HepG2 (cell line): ENCODE results near the gene RNF114. TPM values are rescaled to one million over a fixed set of nuclear protein-coding genes. Genes with fewer than 3 reads are reported as not detected.

ENCODE experiments used
- AGO2 ChIP-seq: fragments of 200-400 bp; formaldehyde crosslinking; optimal IDR thresholded peaks from 2 replicates; pipeline ENCODE3; 2017; ENCODE audit warnings: mild to moderate bottlenecking, low read depth, low read length, moderate library complexity
- CREB1 ChIP-seq, 2 experiments: fragments of 450-650 bp in 1 of 2; IDR thresholded peaks; 2 replicates each; pipeline ENCODE4 v1.6.1; 2016 to 2017; ENCODE audit warnings: control low read depth in 1 of 2, mild to moderate bottlenecking in 1 of 2, missing compliant biosample characterization in 1 of 2, missing genetic modification characterization in 1 of 2
- FOXO1 ChIP-seq: sonication (generic); formaldehyde crosslinking; IDR thresholded peaks from 2 replicates; pipeline ENCODE4 v1.4.0; 2020; ENCODE audit warnings: missing genetic modification reagents
- HOXA5 ChIP-seq: sonication (generic); formaldehyde crosslinking; IDR thresholded peaks from 2 replicates; pipeline ENCODE4 v1.4.0; 2020; ENCODE audit warnings: missing genetic modification reagents
- ISL2 ChIP-seq: sonication (generic); formaldehyde crosslinking; IDR thresholded peaks from 2 replicates; pipeline ENCODE4 v1.5.0; 2020; ENCODE audit warnings: missing genetic modification reagents
- KAT2B ChIP-seq: fragments of 150-350 bp; IDR thresholded peaks from 2 replicates; pipeline ENCODE4 v1.6.1; 2014; ENCODE audit warnings: low read depth, low read length, borderline replicate concordance
- MTA3 ChIP-seq: sonication (generic); formaldehyde crosslinking; IDR thresholded peaks from 2 replicates; pipeline ENCODE4 v1.4.0; 2020; ENCODE audit warnings: missing genetic modification reagents
- NFATC3 ChIP-seq: sonication (generic); formaldehyde crosslinking; IDR thresholded peaks from 2 replicates; pipeline ENCODE4 v1.5.1; 2020; ENCODE audit warnings: mild to moderate bottlenecking, missing genetic modification reagents
- PAWR ChIP-seq: sonication (generic); formaldehyde crosslinking; IDR thresholded peaks from 2 replicates; pipeline ENCODE4 v1.4.0; 2020; ENCODE audit warnings: missing genetic modification reagents, mild to moderate bottlenecking, borderline replicate concordance
- SAP130 ChIP-seq: IDR thresholded peaks from 2 replicates; pipeline ENCODE4 v1.6.1; 2016; ENCODE audit warnings: low read depth
- YEATS4 ChIP-seq: sonication (generic); formaldehyde crosslinking; IDR thresholded peaks from 2 replicates; pipeline ENCODE4 v1.4.0; 2020; ENCODE audit warnings: missing genetic modification reagents, borderline replicate concordance
- ZMYM4 ChIP-seq: sonication (generic); formaldehyde crosslinking; IDR thresholded peaks from 2 replicates; pipeline ENCODE4 v1.8.1; 2023; ENCODE audit warnings: mild to moderate bottlenecking, missing genetic modification reagents
- ZNF136 ChIP-seq: sonication (generic); formaldehyde crosslinking; IDR thresholded peaks from 2 replicates; pipeline ENCODE4 v1.8.1; 2022; ENCODE audit warnings: low read depth, mild to moderate bottlenecking, moderate library complexity, missing genetic modification reagents
- ZNF567 ChIP-seq: sonication (generic); formaldehyde crosslinking; IDR thresholded peaks from 2 replicates; pipeline ENCODE4 v1.8.1; 2023; ENCODE audit warnings: mild to moderate bottlenecking, missing genetic modification reagents, borderline replicate concordance
- ZNF713 ChIP-seq: sonication (generic); formaldehyde crosslinking; IDR thresholded peaks from 2 replicates; pipeline ENCODE4 v1.4.0; 2020; ENCODE audit warnings: mild to moderate bottlenecking, missing genetic modification reagents
- ZNF773 ChIP-seq: sonication (generic); formaldehyde crosslinking; IDR thresholded peaks from 2 replicates; pipeline ENCODE4 v1.4.0; 2020; ENCODE audit warnings: missing genetic modification reagents, borderline replicate concordance
- ZSCAN25 ChIP-seq: sonication (generic); formaldehyde crosslinking; IDR thresholded peaks from 2 replicates; pipeline ENCODE4 v1.8.0; 2022; ENCODE audit warnings: mild to moderate bottlenecking, missing genetic modification reagents
- polyA plus RNA-seq, 8 experiments: library from polyadenylated mRNA; depleted of rRNA in 3 of 8; stranded (reverse) in 7 of 8; unstranded in 1 of 8; fragments of >200 nt; fragmentation: Illumina TruSeq in 4 of 8; extraction: Trizol in 4 of 8; gene quantifications; 2 replicates each; pipeline versions ENCODE4 v1.2.1 to v1.2.3, GENCODE V29; 2011 to 2016; ENCODE audit warnings: low read depth in 4 of 8, missing spikeins in 1 of 8, mixed read lengths in 1 of 8; ENCODE audit not compliant: insufficient read depth in 1 of 8
- total RNA-seq, 5 experiments: library from RNA; depleted of rRNA; stranded (reverse); fragments of >200 nt; fragmentation: Illumina TruSeq; extraction: Trizol; gene quantifications; 2 replicates each; pipeline ENCODE4 v1.2.3, GENCODE V29; 2016; ENCODE audit warnings: low read depth in 1 of 5
- TF ChIP-seq, protein P1 (sequence below): sonication (generic); formaldehyde crosslinking; IDR thresholded peaks from 2 replicates; pipeline ENCODE4 v1.9.0; 2021; ENCODE audit warnings: missing genetic modification reagents, mild to moderate bottlenecking, borderline replicate concordance
- TF ChIP-seq, protein P2 (sequence below): sonication (generic); formaldehyde crosslinking; IDR thresholded peaks from 2 replicates; pipeline ENCODE4 v1.4.0; 2020; ENCODE audit warnings: missing genetic modification reagents, borderline replicate concordance
- TF ChIP-seq, protein P3 (sequence below): sonication (generic); formaldehyde crosslinking; IDR thresholded peaks from 2 replicates; pipeline ENCODE4 v1.5.1; 2020; ENCODE audit warnings: mild to moderate bottlenecking, missing genetic modification reagents, borderline replicate concordance
- TF ChIP-seq, protein P4 (sequence below): sonication (generic); formaldehyde crosslinking; IDR thresholded peaks from 2 replicates; pipeline ENCODE4 v1.4.0; 2020; ENCODE audit warnings: missing genetic modification reagents

The RNF114 gene
- total and polyA plus RNA-seq, 2 of the 13 experiments (the other 11 are each of a cell fraction or from before 2014, with no cell fraction given) = 119 to 126 TPM

DNA sequence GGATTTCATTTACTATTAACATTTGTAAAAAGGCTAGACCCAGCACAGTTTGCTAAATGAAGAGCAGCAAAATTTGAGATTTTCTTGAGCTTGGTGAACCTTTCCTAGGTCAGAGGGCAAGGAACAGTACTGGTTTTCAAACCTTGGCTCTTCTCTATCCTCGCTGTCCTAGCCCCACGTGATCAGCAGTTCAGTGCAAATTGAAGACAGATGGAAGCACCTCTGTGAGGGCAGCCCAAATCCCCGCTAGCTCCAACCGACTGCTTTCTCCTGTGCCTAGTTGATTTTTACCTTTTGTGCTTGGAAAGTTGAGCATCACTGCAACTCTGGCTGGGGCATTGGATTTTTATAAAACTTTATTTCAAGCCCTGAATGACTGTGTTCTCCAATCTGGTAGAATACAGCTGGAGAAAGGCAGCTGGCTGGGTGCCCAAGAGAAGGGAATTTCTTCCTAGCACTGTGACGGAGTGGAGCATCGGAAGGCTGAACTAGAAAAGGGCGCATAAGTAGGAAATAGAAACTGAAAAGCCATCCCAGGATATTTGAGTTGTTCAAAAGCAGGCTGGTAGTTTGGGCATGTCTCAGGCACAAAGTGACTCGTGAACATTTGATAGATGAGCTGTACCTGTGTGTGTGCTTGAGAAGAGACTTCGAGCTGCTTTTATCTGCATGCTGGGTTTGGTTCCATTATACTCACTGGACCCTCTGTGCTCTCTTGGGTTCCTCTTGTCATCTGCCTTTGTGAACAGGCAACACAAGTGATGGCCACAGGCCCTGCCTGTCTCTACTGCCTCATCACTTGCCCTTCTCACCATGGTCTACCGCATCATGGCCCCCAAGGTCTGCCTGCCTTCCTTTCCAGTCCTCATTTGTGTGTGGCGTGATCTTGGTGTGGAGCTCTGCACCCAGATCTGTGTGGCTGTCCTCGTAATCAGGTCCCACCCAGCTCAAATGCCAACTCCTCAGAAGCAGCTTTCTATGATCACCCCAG lies 2.3 kb downstream of the RNF114 start (continued):
- no peak for TF ChIP-seq ZNF136 (CRISPR knock-in tag)
- TF ChIP-seq HOXA5 (CRISPR knock-in tag) = no peak
- no peak for TF ChIP-seq FOXO1
- TF ChIP-seq PAWR (CRISPR knock-in tag) = no peak
- TF ChIP-seq, protein P1, sequence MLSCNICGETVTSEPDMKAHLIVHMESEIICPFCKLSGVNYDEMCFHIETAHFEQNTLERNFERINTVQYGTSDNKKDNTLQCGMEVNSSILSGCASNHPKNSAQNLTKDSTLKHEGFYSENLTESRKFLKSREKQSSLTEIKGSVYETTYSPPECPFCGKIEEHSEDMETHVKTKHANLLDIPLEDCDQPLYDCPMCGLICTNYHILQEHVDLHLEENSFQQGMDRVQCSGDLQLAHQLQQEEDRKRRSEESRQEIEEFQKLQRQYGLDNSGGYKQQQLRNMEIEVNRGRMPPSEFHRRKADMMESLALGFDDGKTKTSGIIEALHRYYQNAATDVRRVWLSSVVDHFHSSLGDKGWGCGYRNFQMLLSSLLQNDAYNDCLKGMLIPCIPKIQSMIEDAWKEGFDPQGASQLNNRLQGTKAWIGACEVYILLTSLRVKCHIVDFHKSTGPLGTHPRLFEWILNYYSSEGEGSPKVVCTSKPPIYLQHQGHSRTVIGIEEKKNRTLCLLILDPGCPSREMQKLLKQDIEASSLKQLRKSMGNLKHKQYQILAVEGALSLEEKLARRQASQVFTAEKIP = no peak
- TF ChIP-seq ZNF773 (CRISPR knock-in tag) = no peak
- TF ChIP-seq ZNF567 (CRISPR knock-in tag) = no peak
- TF ChIP-seq, protein P2, sequence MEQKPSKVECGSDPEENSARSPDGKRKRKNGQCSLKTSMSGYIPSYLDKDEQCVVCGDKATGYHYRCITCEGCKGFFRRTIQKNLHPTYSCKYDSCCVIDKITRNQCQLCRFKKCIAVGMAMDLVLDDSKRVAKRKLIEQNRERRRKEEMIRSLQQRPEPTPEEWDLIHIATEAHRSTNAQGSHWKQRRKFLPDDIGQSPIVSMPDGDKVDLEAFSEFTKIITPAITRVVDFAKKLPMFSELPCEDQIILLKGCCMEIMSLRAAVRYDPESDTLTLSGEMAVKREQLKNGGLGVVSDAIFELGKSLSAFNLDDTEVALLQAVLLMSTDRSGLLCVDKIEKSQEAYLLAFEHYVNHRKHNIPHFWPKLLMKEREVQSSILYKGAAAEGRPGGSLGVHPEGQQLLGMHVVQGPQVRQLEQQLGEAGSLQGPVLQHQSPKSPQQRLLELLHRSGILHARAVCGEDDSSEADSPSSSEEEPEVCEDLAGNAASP = no peak
- no peak for TF ChIP-seq ZMYM4 (CRISPR knock-in tag)
- TF ChIP-seq KAT2B = no peak
- no peak for TF ChIP-seq ISL2 (CRISPR knock-in tag)
- TF ChIP-seq CREB1 (IDR thresholded peaks at IDR 0.05) = no peak
- TF ChIP-seq CREB1 (CRISPR knock-in tag; IDR thresholded peaks at IDR 0.05) = no peak
- TF ChIP-seq ZNF713 (CRISPR knock-in tag) = no peak
- no peak for TF ChIP-seq SAP130 (CRISPR knock-in tag)
- TF ChIP-seq, protein P3, sequence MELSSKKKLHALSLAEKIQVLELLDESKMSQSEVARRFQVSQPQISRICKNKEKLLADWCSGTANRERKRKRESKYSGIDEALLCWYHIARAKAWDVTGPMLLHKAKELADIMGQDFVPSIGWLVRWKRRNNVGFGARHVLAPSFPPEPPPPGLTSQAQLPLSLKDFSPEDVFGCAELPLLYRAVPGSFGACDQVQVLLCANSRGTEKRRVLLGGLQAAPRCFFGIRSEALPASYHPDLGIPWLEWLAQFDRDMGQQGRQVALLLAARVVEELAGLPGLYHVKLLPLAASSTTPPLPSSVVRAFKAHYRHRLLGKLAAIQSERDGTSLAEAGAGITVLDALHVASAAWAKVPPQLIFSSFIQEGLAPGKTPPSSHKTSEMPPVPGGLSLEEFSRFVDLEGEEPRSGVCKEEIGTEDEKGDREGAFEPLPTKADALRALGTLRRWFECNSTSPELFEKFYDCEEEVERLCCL (CRISPR knock-in tag) = 0 out of 2 replicates have a peak, but pooled peaks have one; percentile 18
- TF ChIP-seq MTA3 = no peak
- TF ChIP-seq, protein P4, sequence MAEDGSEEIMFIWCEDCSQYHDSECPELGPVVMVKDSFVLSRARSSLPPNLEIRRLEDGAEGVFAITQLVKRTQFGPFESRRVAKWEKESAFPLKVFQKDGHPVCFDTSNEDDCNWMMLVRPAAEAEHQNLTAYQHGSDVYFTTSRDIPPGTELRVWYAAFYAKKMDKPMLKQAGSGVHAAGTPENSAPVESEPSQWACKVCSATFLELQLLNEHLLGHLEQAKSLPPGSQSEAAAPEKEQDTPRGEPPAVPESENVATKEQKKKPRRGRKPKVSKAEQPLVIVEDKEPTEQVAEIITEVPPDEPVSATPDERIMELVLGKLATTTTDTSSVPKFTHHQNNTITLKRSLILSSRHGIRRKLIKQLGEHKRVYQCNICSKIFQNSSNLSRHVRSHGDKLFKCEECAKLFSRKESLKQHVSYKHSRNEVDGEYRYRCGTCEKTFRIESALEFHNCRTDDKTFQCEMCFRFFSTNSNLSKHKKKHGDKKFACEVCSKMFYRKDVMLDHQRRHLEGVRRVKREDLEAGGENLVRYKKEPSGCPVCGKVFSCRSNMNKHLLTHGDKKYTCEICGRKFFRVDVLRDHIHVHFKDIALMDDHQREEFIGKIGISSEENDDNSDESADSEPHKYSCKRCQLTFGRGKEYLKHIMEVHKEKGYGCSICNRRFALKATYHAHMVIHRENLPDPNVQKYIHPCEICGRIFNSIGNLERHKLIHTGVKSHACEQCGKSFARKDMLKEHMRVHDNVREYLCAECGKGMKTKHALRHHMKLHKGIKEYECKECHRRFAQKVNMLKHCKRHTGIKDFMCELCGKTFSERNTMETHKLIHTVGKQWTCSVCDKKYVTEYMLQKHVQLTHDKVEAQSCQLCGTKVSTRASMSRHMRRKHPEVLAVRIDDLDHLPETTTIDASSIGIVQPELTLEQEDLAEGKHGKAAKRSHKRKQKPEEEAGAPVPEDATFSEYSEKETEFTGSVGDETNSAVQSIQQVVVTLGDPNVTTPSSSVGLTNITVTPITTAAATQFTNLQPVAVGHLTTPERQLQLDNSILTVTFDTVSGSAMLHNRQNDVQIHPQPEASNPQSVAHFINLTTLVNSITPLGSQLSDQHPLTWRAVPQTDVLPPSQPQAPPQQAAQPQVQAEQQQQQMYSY (CRISPR knock-in tag) = no peak
- no peak for TF ChIP-seq AGO2
- no peak for TF ChIP-seq YEATS4 (CRISPR knock-in tag)
- 0 out of 2 replicates have a peak, but pooled peaks have one; percentile 26 for TF ChIP-seq ZSCAN25 (CRISPR knock-in tag)
- no peak for TF ChIP-seq NFATC3 (CRISPR knock-in tag)
